Breast epithelium (tissue), 4 donors: ENCODE data around the gene CIB4. TPM values are rescaled to one million over a fixed set of nuclear protein-coding genes. Genes with fewer than 3 reads are reported as not detected.

ENCODE experiments used
- DNase-seq, 2 donors: peaks; one replicate each; pipeline ENCODE4 v3.0.0-alpha.2; 2019; ENCODE audit warnings: low spot score in 2 of 2
- H3K27ac ChIP-seq, 2 donors: fragments of 200-600 bp; sonication (generic) in 1 of 2; one replicate each; pipeline ENCODE4 v1.5.1; 2016 to 2019; ENCODE audit warnings: mild to moderate bottlenecking in 1 of 2
- H3K27me3 ChIP-seq, 2 donors: fragments of 200-600 bp; sonication (generic) in 1 of 2; one replicate each; pipeline versions ENCODE4 v1.5.1 to v1.6.0; 2017 to 2019; ENCODE audit warnings: control low read depth in 1 of 2, mild to moderate bottlenecking in 1 of 2
- H3K36me3 ChIP-seq: fragments of 200-600 bp; one replicate; pipeline ENCODE4 v1.5.1; 2019
- H3K4me1 ChIP-seq, 2 donors: fragments of 200-600 bp; sonication (generic); one replicate each; pipeline ENCODE4 v1.5.1; 2016 to 2019; ENCODE audit warnings: control low read depth in 1 of 2
- H3K4me3 ChIP-seq, 3 donors: fragments of 200-600 bp; sonication (generic); 1 replicate in 2 of 3; 2 replicates in 1 of 3; pipeline ENCODE4 v1.5.1; 2016 to 2019; ENCODE audit warnings: mild to moderate bottlenecking in 3 of 3, moderate library complexity in 2 of 3
- H3K9me3 ChIP-seq, 2 donors: fragments of 200-600 bp; sonication (generic) in 1 of 2; one replicate each; pipeline ENCODE4 v1.5.1; 2016 to 2019; ENCODE audit warnings: control low read depth in 1 of 2
- CTCF ChIP-seq, 3 donors: fragments of 450-650 bp; IDR thresholded peaks; one replicate each; pipeline ENCODE4 v1.5.1; 2016 to 2017; ENCODE audit warnings: antibody characterized with exemption in 3 of 3, mild to moderate bottlenecking in 3 of 3, moderate library complexity in 3 of 3
- POLR2A ChIP-seq: fragments of 450-650 bp; IDR thresholded peaks from one replicate; pipeline ENCODE4 v1.6.1; 2016; ENCODE audit warnings: antibody characterized with exemption, mild to moderate bottlenecking, moderate library complexity
- POLR2AphosphoS5 ChIP-seq, 3 donors: sonication (generic); formaldehyde crosslinking; IDR thresholded peaks; one replicate each; pipeline ENCODE4 v1.6.1; 2017; ENCODE audit warnings: antibody characterized with exemption in 3 of 3
- intact Hi-C: fragments of 100-400 bp; cut with DNase I; formaldehyde crosslinking; loops from one replicate; pipeline ENCODE4 v1.15.1; 2023; ENCODE audit warnings: low total_unique reads
- total RNA-seq, 3 donors: library from RNA; depleted of rRNA; stranded (reverse); fragments of >200 nt; gene quantifications; one replicate each; pipeline ENCODE4 v1.1.0, GENCODE V29; 2016

Gene CIB4
- total RNA-seq, 3 donors from 2014 or later = not detected

GRCh38 chr2:26645762-26646161 is 4.6 kb upstream of the CIB4 start:
- TF ChIP-seq POLR2A (no peak), POLR2AphosphoS5 (IDR thresholded peaks at IDR 0.05) (no peak), CTCF (IDR thresholded peaks at IDR 0.05) (no peak)
- no peak for DNase-seq
- Histone ChIP-seq H3K36me3 (no peaks in the 10 kb centered on the region), H3K4me3 (no peak overlapping the region), H3K9me3 (no peaks in the 10 kb centered on the region), H3K27me3 (no peaks in the 10 kb centered on the region), H3K4me1 (no peaks in the 10 kb centered on the region), H3K27ac (no peak overlapping the region)
- intact Hi-C loops = no loop called here

- Histone ChIP-seq H3K27ac (no peak overlapping the region), H3K27me3 (no peaks in the 10 kb centered on the region), H3K4me1 (no peaks in the 10 kb centered on the region), H3K9me3 (no peaks in the 10 kb centered on the region), H3K4me3 (no peak overlapping the region), H3K36me3 (no peaks in the 10 kb centered on the region)
- intact Hi-C loops = no loop called here
- DNase-seq = no peak
- TF ChIP-seq CTCF (IDR thresholded peaks at IDR 0.05) = no peak
- no peak for TF ChIP-seq POLR2AphosphoS5 (IDR thresholded peaks at IDR 0.05)
- no peak for TF ChIP-seq POLR2A
These were observed 3.1 kb upstream of the CIB4 start for GRCh38 chr2:26644188-26644835.

- H3K9me3 ChIP-seq = no peaks in the 10 kb centered on the region
- no peaks in the 10 kb centered on the region for H3K36me3 ChIP-seq
- no peak overlapping the region for H3K4me3 ChIP-seq
- intact Hi-C loops = no loop called here
- H3K27me3 ChIP-seq = no peaks in the 10 kb centered on the region
- TF ChIP-seq POLR2A (no peak), POLR2AphosphoS5 (IDR thresholded peaks at IDR 0.05) (no peak), CTCF (IDR thresholded peaks at IDR 0.05) (no peak)
- H3K27ac ChIP-seq = no peak overlapping the region
- no peaks in the 10 kb centered on the region for H3K4me1 ChIP-seq
- no peak for DNase-seq
These were observed 1.3 kb upstream of the CIB4 start for GRCh38 chr2:26642429-26642828.

GRCh38 chr2:26640331-26640745 is 828 bp downstream of the CIB4 start:
- intact Hi-C loops = no loop called here
- Histone ChIP-seq H3K4me3 (no peak overlapping the region), H3K4me1 (no peaks in the 10 kb centered on the region), H3K36me3 (no peaks in the 10 kb centered on the region), H3K9me3 (no peaks in the 10 kb centered on the region), H3K27me3 (no peaks in the 10 kb centered on the region), H3K27ac (no peak overlapping the region)
- no peak for DNase-seq
- no peak for TF ChIP-seq POLR2AphosphoS5 (IDR thresholded peaks at IDR 0.05)
- TF ChIP-seq CTCF (IDR thresholded peaks at IDR 0.05) = no peak
- TF ChIP-seq POLR2A = no peak

DNA sequence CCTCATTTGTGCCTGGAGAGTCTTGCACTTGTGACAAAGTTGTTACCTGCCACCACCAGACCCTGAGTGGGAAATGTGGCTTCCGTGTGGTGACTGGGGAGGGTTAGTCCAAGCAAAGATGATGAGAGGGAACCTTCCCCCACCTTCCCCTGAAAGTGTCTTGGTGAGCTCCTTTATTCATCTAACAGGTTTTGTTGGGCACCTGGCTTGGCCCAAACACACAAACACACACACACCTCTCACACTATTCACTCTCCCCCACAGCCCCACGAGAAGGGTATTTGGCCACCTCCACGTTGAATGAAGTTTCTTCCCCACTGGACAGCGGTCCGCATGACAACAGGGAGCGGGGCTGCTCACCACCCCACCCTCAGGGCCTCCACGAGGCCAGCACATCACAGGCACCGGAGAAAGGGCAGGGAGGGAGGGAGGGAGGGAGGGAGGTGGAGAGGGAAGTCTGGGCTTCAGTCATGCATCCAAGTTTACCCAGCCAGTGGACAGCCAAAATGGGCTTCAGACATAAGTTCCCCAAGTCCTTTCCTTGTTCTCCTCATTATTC is 1.4 kb downstream of the CIB4 start:
- Histone ChIP-seq H3K27ac (no peak overlapping the region), H3K4me1 (no peaks in the 10 kb centered on the region), H3K27me3 (no peaks in the 10 kb centered on the region), H3K9me3 (no peaks in the 10 kb centered on the region), H3K4me3 (no peak overlapping the region), H3K36me3 (no peaks in the 10 kb centered on the region)
- intact Hi-C loops = no loop called here
- DNase-seq = no peak
- TF ChIP-seq POLR2AphosphoS5 (IDR thresholded peaks at IDR 0.05) (no peak), POLR2A (no peak), CTCF (IDR thresholded peaks at IDR 0.05) (no peak)
